Muscle of arm (tissue), 12 donors: ENCODE measurements around the gene SLC22A14. TPM values are rescaled to one million over a fixed set of nuclear protein-coding genes. Genes with fewer than 3 reads are reported as not detected.

Source experiments
- polyA plus RNA-seq, 12 donors: library from polyadenylated mRNA; unstranded; fragments of 120-200 nt; gene quantifications; one replicate each; pipeline ENCODE4 v1.2.1, GENCODE V29; 2013; ENCODE audit not compliant: insufficient read length in 12 of 12

The SLC22A14 gene
- polyA plus RNA-seq, 12 donors = 0.12 to 0.49 (median 0.16) TPM; not detected in 3

Other genes with a start within 250 kb of the SLC22A14 start
- gene DLEC1, start 243.1 kb upstream of the SLC22A14 start, polyA plus RNA-seq = 1 to 10 TPM in 1 of 12 donors, under 1 TPM in 9, not detected in 2; 0.14 to 1.1 (median 0.49) TPM
- gene ACAA1, start 145.2 kb upstream of the SLC22A14 start, polyA plus RNA-seq = 10 to 100 TPM in 11 of 12 donors, not detected in 1; 24.5 to 48.2 (median 29.1) TPM
- 10 to 100 TPM in 11 of 12 donors, not detected in 1; 15.4 to 38.2 (median 22.6) TPM for gene MYD88, start 143.6 kb upstream of the SLC22A14 start, polyA plus RNA-seq
- 10 to 100 TPM in 11 of 12 donors, not detected in 1; 27.4 to 39.5 (median 37.7) TPM for gene OXSR1, start 116.8 kb upstream of the SLC22A14 start, polyA plus RNA-seq
- under 1 TPM in 9 of 12 donors, not detected in 3; 0.12 to 0.30 (median 0.15) TPM for gene SLC22A13, start 16.5 kb upstream of the SLC22A14 start, polyA plus RNA-seq
- 1 to 10 TPM in 11 of 12 donors, not detected in 1; 2.8 to 9.0 (median 3.5) TPM for gene XYLB, start 64.5 kb downstream of the SLC22A14 start, polyA plus RNA-seq
- gene ACVR2B, start 171.6 kb downstream of the SLC22A14 start, polyA plus RNA-seq = 10 to 100 TPM in 11 of 12 donors, 1 to 10 TPM in 1; 9.5 to 34.7 (median 16.2) TPM
- 10 to 100 TPM in 10 of 12 donors, 1 to 10 TPM in 1, not detected in 1; 9.1 to 25.4 (median 17.0) TPM for gene EXOG, start 214.0 kb downstream of the SLC22A14 start, polyA plus RNA-seq